IMR-90 (cell line): ENCODE measurements around the gene GNG2. TPM values are rescaled to one million over a fixed set of nuclear protein-coding genes. Genes with fewer than 3 reads are reported as not detected.

Experiments
- ATAC-seq: fragments of 200-7000 bp; cut with Tn5 transposase; 2 replicates; pipeline ENCODE4 v1.9.1; 2020; ENCODE audit warnings: low read depth, mild to moderate bottlenecking, moderate library complexity
- BruUV-seq: library from RNA; stranded (reverse); fragments of 400-500 nt; replicated peaks from 2 replicates; lab custom pipeline; 2021; lab: Mats Ljungman, UMichigan
- CTCF ChIA-PET: fragments of 300-600 bp; formaldehyde crosslinking; extraction: SDS; loops from one replicate; lab custom pipeline; 2021; ENCODE audit warnings: antibody characterized with exemption; lab: Yijun Ruan, JAX
- POLR2A ChIA-PET: fragments of 300-600 bp; sonication (Branson Sonifier 250); formaldehyde crosslinking; loops from one replicate; lab custom pipeline; 2022; ENCODE audit warnings: antibody characterized with exemption; ENCODE audit not compliant: unreplicated experiment; lab: Charles Lee
- DNase-seq: peaks from one replicate; pipeline ENCODE4 v3.0.0; 2013
- H2AFZ ChIP-seq: replicated peaks from 2 replicates; pipeline ENCODE3; 2013; ENCODE audit warnings: low read length, mild to moderate bottlenecking; ENCODE audit not compliant: poor library complexity
- H2AK5ac ChIP-seq: 2 replicates; pipeline ENCODE4 v1.6.1; 2013; ENCODE audit warnings: low read depth, low read length, inconsistent platforms
- H2AK9ac ChIP-seq: replicated peaks from 2 replicates; pipeline ENCODE3; 2013; ENCODE audit warnings: mild to moderate bottlenecking, low read depth, low read length, moderate library complexity; ENCODE audit not compliant: poor library complexity
- H2BK120ac ChIP-seq: 2 replicates; pipeline ENCODE4 v1.6.1; 2013; ENCODE audit warnings: low read depth, low read length, inconsistent platforms
- H2BK15ac ChIP-seq: 3 replicates; pipeline ENCODE4 v1.6.1; 2013; ENCODE audit warnings: low read depth, low read length, inconsistent platforms
- H2BK20ac ChIP-seq: 2 replicates; pipeline ENCODE4 v1.6.1; 2013; ENCODE audit warnings: low read depth, mild to moderate bottlenecking, inconsistent platforms, low read length, moderate library complexity
- H2BK5ac ChIP-seq: 2 replicates; pipeline ENCODE4 v1.6.1; 2013; ENCODE audit warnings: mild to moderate bottlenecking, low read depth, low read length, inconsistent platforms; ENCODE audit not compliant: poor library complexity, severe bottlenecking
- H3K14ac ChIP-seq: replicated peaks from 2 replicates; pipeline ENCODE4 v1.6.1; 2013; ENCODE audit warnings: low read depth, low read length, inconsistent platforms
- H3K18ac ChIP-seq: 2 replicates; pipeline ENCODE4 v1.6.1; 2013; ENCODE audit warnings: low read depth, low read length, control low read depth
- H3K23ac ChIP-seq: 2 replicates; pipeline ENCODE4 v1.6.1; 2013; ENCODE audit warnings: low read depth, low read length, inconsistent platforms
- H3K27ac ChIP-seq: 2 replicates; pipeline ENCODE4 v1.5.1; 2013; ENCODE audit warnings: mild to moderate bottlenecking, control low read depth, low read length; ENCODE audit not compliant: insufficient read depth
- H3K27me3 ChIP-seq: 2 replicates; pipeline ENCODE4 v1.6.1; 2013; ENCODE audit warnings: low read length; ENCODE audit not compliant: control insufficient read depth, insufficient read depth
- H3K36me3 ChIP-seq: 2 replicates; pipeline ENCODE4 v1.6.1; 2013; ENCODE audit warnings: low read length, mixed read lengths; ENCODE audit not compliant: control insufficient read depth, insufficient read depth
- H3K4ac ChIP-seq: 2 replicates; pipeline ENCODE4 v1.6.1; 2013; ENCODE audit warnings: low read depth, low read length, inconsistent platforms
- H3K4me1 ChIP-seq: 2 replicates; pipeline ENCODE4 v1.6.1; 2013; ENCODE audit warnings: low read length, mixed read lengths; ENCODE audit not compliant: control insufficient read depth, insufficient read depth
- H3K4me2 ChIP-seq: 2 replicates; pipeline ENCODE4 v1.6.1; 2013; ENCODE audit warnings: low read depth, mild to moderate bottlenecking, control low read depth, low read length, moderate library complexity
- H3K4me3 ChIP-seq: 2 replicates; pipeline ENCODE4 v1.5.1; 2013; ENCODE audit warnings: low read depth, mild to moderate bottlenecking, control low read depth, low read length, moderate library complexity; ENCODE audit not compliant: insufficient read depth
- H3K56ac ChIP-seq: 2 replicates; pipeline ENCODE4 v1.6.1; 2013; ENCODE audit warnings: low read length, inconsistent platforms; ENCODE audit not compliant: insufficient read depth; ENCODE audit errors: extremely low read depth
- H3K79me1 ChIP-seq, 2 experiments: 2 replicates each; pipeline ENCODE4 v1.6.1; 2013; ENCODE audit warnings: low read length in 2 of 2, inconsistent platforms in 1 of 2, low read depth in 1 of 2
- H3K9ac ChIP-seq: 2 replicates; pipeline ENCODE4 v1.6.1; 2013; ENCODE audit warnings: low read depth, low read length, control low read depth
- H3K9me1 ChIP-seq: 2 replicates; pipeline ENCODE4 v1.6.1; 2013; ENCODE audit warnings: low read length, inconsistent platforms; ENCODE audit not compliant: insufficient read depth
- H3K9me3 ChIP-seq: 2 replicates; pipeline ENCODE4 v1.6.1; 2013; ENCODE audit warnings: low read length; ENCODE audit not compliant: control insufficient read depth, insufficient read depth
- H4K20me1 ChIP-seq: 2 replicates; pipeline ENCODE4 v1.6.1; 2013; ENCODE audit warnings: low read length, inconsistent platforms; ENCODE audit not compliant: insufficient read depth
- H4K5ac ChIP-seq: 2 replicates; pipeline ENCODE4 v1.6.1; 2013; ENCODE audit warnings: mild to moderate bottlenecking, low read depth, low read length, control low read depth
- H4K8ac ChIP-seq, 2 experiments: 2 replicates each; pipeline ENCODE4 v1.6.1; 2013; ENCODE audit warnings: low read depth in 2 of 2, low read length in 2 of 2, control low read depth in 1 of 2, inconsistent platforms in 1 of 2
- H4K91ac ChIP-seq: 2 replicates; pipeline ENCODE4 v1.6.1; 2013; ENCODE audit warnings: low read depth, low read length, inconsistent platforms; ENCODE audit not compliant: insufficient read depth
- BHLHE40 ChIP-seq: fragments of 150-350 bp; IDR thresholded peaks from 2 replicates; pipeline ENCODE4 v1.6.1; 2016; ENCODE audit warnings: mild to moderate bottlenecking, low read depth, low read length
- CEBPB ChIP-seq: IDR thresholded peaks from 2 replicates; pipeline ENCODE4 v1.6.1; 2012; ENCODE audit warnings: low read depth, low read length, improper control_type of control experiment
- CHD1 ChIP-seq: IDR thresholded peaks from 2 replicates; pipeline ENCODE4 v1.6.1; 2012; ENCODE audit warnings: low read depth, low read length, improper control_type of control experiment
- FOS ChIP-seq: fragments of 150-350 bp; IDR thresholded peaks from 2 replicates; pipeline ENCODE4 v1.6.1; 2016; ENCODE audit warnings: low read depth, low read length
- MAZ ChIP-seq: IDR thresholded peaks from 2 replicates; pipeline ENCODE4 v1.6.1; 2012; ENCODE audit warnings: low read depth, mild to moderate bottlenecking, low read length, improper control_type of control experiment, moderate library complexity, borderline replicate concordance
- POLR2A ChIP-seq: IDR thresholded peaks from 2 replicates; pipeline ENCODE4 v1.6.1; 2012; ENCODE audit warnings: mild to moderate bottlenecking, low read depth, low read length
- RCOR1 ChIP-seq: IDR thresholded peaks from 2 replicates; pipeline ENCODE4 v1.6.1; 2012; ENCODE audit warnings: mild to moderate bottlenecking, low read length, improper control_type of control experiment; ENCODE audit not compliant: insufficient replicate concordance
- RFX5 ChIP-seq: IDR thresholded peaks from 2 replicates; pipeline ENCODE4 v1.8.0; 2012; ENCODE audit warnings: low read depth, mild to moderate bottlenecking, low read length, moderate library complexity
- dilution Hi-C: fragments of 300-500 bp; cut with HindIII; formaldehyde crosslinking; loops from one replicate; pipeline ENCODE4 v1.14.3; 2018; ENCODE audit warnings: low sequenced_read_pairs; ENCODE audit not compliant: unreplicated experiment
- in situ Hi-C: fragments of 300-500 bp; cut with MboI; formaldehyde crosslinking; loops from 3 replicates; pipeline ENCODE4 v1.14.3; 2019; ENCODE audit warnings: low sequenced_read_pairs, inconsistent platforms, mixed read lengths
- intact Hi-C: fragments of 100-400 bp; cut with micrococcal nuclease; formaldehyde crosslinking; loops from 2 replicates; pipeline ENCODE4 v1.10.0; 2022
- polyA plus RNA-seq, 3 experiments: library from polyadenylated mRNA; depleted of rRNA; stranded (reverse); fragments of >200 nt; gene quantifications; 2 replicates each; pipeline ENCODE4 v1.2.3, GENCODE V29; 2012; ENCODE audit warnings: low replicate concordance in 1 of 3
- total RNA-seq: library from RNA; depleted of rRNA; stranded (reverse); fragments of >200 nt; gene quantifications from 2 replicates; pipeline ENCODE4 v1.2.3, GENCODE V29; 2012
- TF ChIP-seq, protein P1 (sequence below): fragments of 150-350 bp; IDR thresholded peaks from 2 replicates; pipeline ENCODE4 v1.6.1; 2016; ENCODE audit warnings: low read depth, mild to moderate bottlenecking, low read length, moderate library complexity, borderline replicate concordance

The GNG2 gene
- total and polyA plus RNA-seq, 2 of the 4 experiments (the other 2 are of a cell fraction): 13.1 to 14.6 TPM

DNA sequence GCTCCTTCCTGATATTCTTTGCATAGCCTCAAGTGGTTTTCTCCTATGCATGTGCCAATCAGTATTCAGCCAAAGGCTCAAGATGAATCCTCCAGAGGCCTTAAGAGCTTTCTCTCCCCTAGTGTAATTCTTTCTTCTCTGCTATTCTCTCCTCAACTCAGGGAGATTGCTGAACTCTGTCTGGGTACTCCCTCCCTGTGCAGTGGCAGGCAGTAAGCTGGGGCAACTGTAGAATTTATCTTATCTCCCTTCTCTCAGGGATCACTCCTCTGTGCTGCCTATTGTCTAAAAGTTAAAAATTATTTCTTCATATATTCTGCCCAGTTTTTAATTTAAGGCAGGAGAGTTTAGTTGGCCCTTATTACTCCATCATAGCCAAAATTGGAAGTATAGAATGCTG is 100.5 kb downstream of the GNG2 start:
- ChIA-PET CTCF (no interaction called here), POLR2A (no interaction called here)
- Histone ChIP-seq H3K9me1 (peaks cover 4% of the 10 kb centered on the region), H3K23ac (no peak overlapping the region), H3K56ac (no peak overlapping the region), H3K9me3 (peaks cover 8% of the 10 kb centered on the region), H3K27ac (no peak overlapping the region), H2AFZ (no peak overlapping the region), H3K4me3 (no peak overlapping the region), H3K14ac (no peak overlapping the region), H2BK20ac (no peak overlapping the region), H3K4me2 (no peak overlapping the region), H4K91ac (no peak overlapping the region), H2BK15ac (no peak overlapping the region), H3K79me1 (0 out of 4 replicates have a peak, but pooled peaks cover 0 to 5% of the 10 kb centered on the region in 2 experiments), H2BK120ac (no peak overlapping the region), H3K4me1 (peaks cover 5% of the 10 kb centered on the region; the same call in 1 of the 2 replicates), H4K8ac (no peak overlapping the region), H2BK5ac (no peak overlapping the region), H4K5ac (no peak overlapping the region), H3K9ac (no peak overlapping the region), H3K4ac (no peak overlapping the region), H4K20me1 (no peaks in the 10 kb centered on the region), H2AK5ac (no peak overlapping the region), H3K36me3 (peaks cover 3% of the 10 kb centered on the region; the same call in 1 of the 2 replicates), H3K27me3 (no peaks in the 10 kb centered on the region), H2AK9ac (no peak overlapping the region), H3K18ac (no peak overlapping the region)
- dilution Hi-C loops (no loop called here), in situ Hi-C loops (no loop called here), intact Hi-C loops (no loop called here)
- BruUV-seq: no TSS peak
- DNase-seq: no peak
- TF ChIP-seq FOS (no peak), RFX5 (no peak), CHD1 (no peak), BHLHE40 (no peak), POLR2A (no peak), MAZ (no peak), RCOR1 (no peak), CEBPB (no peak)
- TF ChIP-seq, protein P1, sequence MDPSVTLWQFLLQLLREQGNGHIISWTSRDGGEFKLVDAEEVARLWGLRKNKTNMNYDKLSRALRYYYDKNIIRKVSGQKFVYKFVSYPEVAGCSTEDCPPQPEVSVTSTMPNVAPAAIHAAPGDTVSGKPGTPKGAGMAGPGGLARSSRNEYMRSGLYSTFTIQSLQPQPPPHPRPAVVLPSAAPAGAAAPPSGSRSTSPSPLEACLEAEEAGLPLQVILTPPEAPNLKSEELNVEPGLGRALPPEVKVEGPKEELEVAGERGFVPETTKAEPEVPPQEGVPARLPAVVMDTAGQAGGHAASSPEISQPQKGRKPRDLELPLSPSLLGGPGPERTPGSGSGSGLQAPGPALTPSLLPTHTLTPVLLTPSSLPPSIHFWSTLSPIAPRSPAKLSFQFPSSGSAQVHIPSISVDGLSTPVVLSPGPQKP: no peak
- ATAC-seq: no peak
